CD4-positive, alpha-beta T cell treated with Interleukin-4 for 4 hours (primary cell): Measurements from ENCODE around the gene RPS19.

ENCODE experiments used
- DNase-seq: peaks from one replicate; pipeline ENCODE4 v3.0.0-alpha.2; 2020

Gene RPS19

DNA sequence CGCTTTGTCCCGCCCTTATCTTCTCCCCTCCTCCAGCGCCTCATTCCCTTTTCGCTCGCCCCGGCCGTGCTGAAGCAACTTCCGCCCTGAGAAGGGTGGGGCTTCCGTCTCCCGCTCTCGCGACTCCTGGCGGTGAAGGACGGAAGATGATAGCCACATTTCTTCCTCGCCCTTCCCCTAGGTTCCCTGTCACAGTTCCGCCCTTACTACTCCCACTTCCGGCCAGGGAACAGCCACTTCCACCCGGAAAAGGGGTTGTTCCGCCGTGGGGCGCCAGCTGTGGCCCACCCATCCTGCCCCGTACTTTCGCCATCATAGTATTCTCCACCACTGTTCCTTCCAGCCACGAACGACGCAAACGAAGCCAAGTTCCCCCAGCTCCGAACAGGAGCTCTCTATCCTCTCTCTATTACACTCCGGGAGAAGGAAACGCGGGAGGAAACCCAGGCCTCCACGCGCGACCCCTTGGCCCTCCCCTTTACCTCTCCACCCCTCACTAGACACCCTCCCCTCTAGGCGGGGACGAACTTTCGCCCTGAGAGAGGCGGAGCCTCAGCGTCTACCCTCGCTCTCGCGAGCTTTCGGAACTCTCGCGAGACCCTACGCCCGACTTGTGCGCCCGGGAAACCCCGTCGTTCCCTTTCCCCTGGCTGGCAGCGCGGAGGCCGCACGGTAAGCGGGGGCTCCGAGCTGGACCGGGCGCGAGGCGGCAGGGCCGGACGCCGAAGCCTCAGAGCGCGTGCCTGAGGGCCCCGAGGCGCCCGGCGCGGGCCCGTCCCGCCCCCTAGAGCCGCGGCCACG, at the start of gene RPS19:
Gene RPS19 (plus strand): TSS at position 638 of the 801 bp plus-strand sequence. CDS start 520 bp downstream, outside the sequence.
- DNase-seq: peak; percentile 98

DNA sequence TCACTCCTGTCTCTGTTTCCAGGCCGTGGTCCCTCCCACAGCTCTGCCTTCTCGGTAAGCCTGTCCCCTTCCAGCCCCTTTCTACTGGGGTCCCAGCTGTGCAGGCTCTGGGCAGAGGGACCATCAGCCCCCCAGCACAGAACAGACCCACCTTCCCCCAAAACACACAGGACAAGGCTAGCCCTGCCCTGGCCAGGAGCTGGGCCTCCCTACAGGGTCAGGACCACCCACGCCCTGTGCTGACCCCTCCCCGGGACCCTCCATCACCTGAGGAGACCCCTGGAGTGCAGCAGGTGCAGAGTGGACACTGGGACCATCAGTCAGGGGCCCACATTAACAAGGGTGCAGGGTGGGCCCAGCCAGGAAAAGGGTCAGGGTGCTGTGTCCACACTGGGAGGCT, 49.8 kb upstream of the RPS19 start:
- no peak for DNase-seq

GRCh38 chr19:41811036-41811435, 49.0 kb upstream of the RPS19 start:
- DNase-seq: peak; percentile 18

DNA sequence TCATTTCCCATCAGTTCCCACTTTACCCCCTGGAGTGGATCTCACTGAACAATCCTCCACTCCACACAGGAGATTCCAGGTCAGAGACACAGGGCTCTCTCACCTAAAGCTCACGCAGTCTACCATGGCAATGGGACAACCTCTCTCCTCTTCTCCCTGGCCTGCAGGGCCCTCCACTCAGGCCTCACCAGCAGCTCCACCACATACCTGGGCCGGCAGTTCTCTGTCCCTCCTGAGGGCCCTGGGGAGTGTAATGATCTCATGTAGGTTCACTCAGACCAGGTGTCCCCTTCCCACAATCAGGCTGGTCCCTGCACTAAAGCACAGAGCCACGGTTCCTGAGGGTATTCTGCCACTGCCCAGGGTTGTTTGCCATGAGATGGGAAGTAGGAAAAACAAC, 48.1 kb upstream of the RPS19 start:
- no peak for DNase-seq

DNA sequence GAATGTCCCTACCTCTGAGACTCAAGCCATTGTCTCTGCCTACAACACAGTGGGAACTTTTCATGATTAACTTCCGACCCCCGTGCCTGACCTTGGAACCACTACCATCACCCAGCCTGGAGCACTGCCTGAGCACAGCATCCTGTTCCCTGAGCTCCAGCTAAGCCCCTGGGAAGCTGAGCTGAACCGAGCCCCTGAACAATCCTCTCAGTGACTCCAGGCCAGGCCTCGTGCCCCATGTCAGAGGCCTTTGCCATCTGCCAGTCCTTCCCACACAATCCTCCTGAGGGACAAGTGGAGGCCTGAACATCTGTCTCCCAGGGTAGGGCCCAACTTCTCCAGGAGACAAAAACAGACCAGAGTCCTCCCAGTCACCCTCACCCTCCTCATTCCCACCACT, 46.1 kb upstream of the RPS19 start:
- no peak for DNase-seq

DNA sequence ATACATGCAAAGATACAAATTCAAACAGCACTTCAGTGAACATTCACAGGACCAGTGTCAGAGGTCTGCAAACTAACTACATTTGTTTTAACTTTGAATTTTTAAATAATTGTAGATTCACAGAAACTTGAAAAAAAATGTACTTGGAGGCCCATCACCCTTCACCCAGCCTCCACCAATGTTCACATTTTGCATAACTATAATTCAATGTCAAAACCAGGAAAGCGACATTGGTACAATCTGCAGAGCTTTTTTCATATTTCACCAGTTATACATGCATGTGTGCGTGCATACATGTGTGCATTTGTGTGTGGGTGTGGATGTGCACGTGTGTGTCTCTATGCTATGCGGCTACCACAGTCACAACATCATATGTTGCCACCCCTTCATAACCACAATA, 44.8 kb upstream of the RPS19 start:
- no peak for DNase-seq

DNA sequence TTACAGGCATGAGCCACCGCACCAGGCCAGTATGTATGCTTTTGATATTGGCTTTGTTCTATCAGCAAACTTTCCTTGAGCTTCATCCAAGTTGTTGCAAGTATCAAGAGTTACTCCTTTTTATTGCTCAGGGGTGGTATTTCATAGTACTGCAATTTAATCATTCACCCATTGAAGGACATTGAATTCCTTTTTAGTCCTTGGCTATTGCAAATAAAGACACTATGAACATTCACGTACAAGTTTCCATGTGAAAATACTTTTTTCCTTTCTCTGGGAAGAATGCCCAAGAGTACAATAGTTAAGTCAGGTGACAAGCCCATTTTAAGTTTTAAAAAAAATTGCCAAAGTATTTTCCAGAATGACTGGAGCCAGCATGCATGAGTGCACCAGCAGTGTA, 43.3 kb upstream of the RPS19 start:
- no peak for DNase-seq

DNA sequence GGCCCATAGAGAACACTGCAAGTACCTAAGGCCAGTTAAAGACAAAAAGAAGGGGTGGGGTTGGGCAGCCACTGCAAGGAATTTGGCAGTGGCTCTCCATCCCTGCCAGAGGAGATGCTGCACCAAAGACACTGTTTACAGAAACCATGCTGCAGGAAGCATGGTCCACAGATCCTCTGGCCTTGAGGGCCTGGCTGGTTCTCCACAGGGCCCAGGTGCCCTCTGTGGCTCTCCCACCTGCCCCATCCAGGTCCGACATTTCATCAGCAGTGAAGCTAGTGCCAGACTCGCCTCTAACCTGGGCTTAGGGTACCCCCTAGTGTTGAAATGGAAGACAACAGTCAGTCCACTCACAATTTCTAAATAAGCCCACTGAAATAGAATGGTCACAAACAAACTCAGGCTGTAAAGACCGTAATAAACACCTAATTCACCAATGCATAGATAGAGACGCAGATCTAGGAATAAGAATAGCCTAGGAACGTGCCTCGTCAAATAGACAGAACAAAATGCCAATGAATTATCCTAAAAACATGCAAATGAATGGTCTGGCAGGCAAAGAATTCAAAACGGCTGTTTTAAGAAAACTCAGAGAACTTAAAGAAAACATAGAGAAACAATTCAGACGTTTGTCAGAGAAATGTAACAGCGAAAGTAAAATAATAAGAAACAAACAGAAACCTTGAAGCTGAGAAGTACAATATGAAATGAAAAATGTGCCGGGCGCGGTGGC, 38.9 kb upstream of the RPS19 start:
- peak; percentile 48 for DNase-seq

DNA sequence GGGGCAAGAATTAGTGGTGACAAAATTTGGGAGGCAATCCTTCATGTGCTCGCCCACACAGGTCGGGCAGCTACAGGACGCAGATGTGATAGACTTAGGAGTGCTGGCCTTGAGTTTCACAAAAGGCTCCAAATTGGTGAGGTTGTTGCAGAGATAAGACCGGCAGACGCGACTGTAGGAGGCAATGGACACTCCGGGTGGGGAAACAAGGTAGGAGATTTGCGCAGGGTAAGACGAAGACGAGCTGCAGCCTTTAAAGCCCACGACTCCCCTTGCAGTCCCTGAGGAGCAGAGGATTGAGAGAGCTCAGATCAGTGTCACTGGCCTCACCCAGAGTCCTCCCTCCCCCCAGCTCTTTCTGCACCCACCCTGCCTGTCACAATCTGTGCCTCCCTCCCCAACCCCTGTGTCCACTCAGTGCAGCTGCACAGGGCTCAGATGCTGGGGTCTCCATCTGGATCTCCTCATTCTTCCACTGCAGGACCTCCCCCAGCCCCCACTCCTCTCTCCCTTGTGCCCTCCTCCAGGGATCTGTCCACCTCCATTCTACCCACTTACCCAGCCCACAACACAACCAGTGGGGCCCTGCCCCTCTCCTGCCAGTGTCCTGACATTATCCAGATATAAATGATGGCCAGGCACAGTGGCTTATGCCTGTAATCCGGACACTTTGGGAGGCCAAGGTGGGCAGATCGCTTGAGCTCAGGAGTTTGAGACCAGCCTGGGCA, 21.9 kb upstream of the RPS19 start:
- no peak for DNase-seq

- no peak for DNase-seq
Observed at GRCh38 chr19:41839211-41839610, 20.8 kb upstream of the RPS19 start.

DNA sequence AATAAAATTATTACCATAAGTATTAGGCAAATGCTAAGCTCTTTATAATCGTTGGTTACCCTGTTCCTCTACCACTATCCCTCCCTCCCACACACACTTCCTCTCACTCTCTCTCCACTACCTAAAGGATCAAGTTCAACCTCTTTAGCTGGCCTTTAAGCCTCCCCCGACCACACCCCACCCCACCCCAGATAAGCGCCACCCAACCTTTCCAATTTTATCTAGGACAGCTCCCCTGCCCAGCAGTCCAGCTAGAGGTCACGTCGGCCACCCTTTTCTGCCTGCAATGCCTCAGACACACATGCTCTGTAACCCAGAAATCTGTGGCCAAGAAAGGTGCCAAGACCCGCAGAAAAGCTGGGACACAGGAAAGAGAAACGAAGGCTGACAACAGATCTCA, 16.7 kb upstream of the RPS19 start:
- DNase-seq: no peak

DNA sequence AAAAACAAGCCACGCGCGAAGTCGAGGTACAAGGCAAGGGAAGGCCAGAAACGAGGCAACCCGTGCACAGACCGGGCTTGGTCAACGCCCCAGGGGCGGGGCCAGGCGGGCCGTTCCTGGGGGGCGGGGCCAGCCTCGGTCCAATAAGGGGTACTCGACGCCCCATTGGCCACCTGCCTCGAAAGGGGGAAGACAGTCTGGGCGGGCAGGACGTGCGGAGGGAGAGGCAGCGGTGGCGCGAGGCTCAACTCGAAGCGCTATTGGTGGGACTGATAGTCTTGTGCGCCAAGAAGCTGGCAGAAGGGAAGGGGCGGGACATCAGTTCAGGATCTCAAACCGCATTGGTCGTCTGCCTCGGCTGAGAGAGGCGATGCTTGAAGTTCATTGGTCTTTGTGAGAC, 15.5 kb upstream of the RPS19 start, which contains the start of gene LYPD4:
Gene LYPD4 (minus strand): TSS at position 83 of the 400 bp plus-strand sequence. CDS start 5,398 bp downstream, outside the sequence.
- no peak for DNase-seq

DNA sequence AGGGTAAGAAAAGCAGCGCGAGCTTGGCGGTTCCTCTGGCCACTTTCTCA, 15.2 kb upstream of the RPS19 start, which contains the start of gene DMRTC2:
Gene DMRTC2 (plus strand): TSS at position 42 of the 50 bp plus-strand sequence. CDS start 2,387 bp downstream, outside the sequence.
- no peak for DNase-seq

GRCh38 chr19:41845051-41845590, 14.9 kb upstream of the RPS19 start:
- DNase-seq: no peak

DNA sequence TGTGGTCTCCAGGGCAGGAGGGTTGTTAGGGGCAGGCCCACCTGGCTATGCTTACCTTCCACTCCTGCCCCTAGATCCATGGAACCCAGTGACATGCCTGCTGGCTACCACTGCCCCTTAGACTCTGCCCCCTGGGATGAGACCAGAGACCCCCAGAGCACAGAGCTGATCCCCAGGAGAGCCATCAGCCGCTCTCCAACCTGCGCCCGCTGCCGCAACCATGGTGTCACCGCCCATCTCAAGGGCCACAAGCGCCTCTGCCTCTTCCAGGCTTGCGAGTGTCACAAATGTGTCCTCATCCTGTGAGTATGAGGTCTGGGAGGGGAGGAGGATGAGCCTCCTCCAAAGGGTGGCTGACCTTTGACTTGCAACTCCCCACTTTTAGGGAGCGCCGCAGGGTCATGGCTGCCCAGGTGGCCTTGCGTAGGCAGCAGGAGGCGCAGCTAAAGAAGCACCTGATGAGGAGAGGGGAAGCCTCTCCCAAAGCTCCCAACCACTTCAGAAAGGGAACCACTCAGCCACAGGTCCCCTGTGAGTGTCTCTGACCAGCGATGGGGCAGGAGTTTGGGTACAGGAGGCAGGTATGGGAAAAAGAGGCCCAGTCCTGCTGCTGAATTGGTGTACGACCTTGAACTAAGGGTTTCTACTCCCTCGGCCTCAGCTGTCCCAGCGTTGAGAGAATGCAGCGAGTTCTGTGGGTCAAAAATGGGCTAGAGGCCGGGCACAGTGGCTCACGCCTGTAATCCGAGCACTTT, 12.5 kb upstream of the RPS19 start:
- no peak for DNase-seq

DNA sequence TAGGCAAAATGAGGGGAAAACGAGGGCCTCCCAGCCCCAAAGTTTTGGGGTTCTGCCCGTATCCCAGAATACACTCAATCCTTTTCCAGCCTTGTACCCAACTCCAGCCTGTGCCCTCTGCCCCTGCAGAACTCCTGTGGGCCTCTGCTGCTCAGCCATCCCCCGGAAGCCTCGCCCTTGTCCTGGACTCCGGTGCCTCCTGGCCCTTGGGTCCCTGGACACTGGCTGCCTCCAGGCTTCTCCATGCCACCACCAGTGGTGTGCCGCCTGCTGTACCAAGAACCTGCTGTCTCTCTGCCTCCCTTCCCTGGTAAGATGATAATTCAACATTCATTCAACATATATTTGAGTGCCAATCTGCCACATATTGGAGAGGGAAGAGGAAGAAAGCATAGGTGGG, 11.4 kb upstream of the RPS19 start:
- no peak for DNase-seq

DNA sequence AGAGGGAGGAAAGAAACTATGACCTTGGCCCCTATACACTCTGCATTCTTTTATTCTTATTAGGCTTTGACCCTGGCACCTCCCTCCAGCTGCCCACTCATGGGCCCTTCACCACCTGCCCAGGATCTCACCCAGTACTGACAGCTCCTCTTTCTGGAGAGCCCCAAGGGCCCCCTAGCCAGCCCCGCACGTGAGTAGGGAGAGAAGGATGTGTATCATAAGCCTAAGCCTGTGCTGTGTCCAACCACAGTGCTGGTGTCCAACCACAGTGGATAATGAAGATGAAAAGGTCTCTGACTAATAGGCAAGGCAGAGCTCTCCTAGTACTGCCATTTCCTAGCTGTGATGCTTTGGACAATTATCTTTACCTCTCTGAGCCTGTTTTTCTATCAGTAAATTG, 11.0 kb upstream of the RPS19 start:
- DNase-seq: no peak

GRCh38 chr19:41850381-41850780, 9.7 kb upstream of the RPS19 start:
- no peak for DNase-seq

DNA sequence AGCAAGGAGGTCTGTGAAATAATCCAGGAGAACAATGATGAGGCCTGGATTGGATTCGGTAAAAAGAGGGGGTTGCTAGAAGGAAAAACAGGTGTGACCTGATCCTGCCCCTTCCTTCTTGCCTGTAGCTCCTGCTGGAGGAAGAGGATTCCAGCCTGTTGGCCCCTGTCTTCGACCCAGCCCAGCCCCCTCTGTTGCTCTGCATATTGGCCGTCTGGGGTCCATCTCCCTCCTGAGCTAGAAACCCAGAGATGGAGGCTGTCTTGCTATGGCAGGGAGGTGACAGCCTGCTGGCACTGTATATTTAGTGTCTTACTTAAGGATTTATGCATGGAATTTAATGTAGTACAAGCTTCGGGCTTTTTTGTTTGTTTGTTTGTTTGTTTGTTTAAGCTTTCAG, 8.6 kb upstream of the RPS19 start:
- no peak for DNase-seq

DNA sequence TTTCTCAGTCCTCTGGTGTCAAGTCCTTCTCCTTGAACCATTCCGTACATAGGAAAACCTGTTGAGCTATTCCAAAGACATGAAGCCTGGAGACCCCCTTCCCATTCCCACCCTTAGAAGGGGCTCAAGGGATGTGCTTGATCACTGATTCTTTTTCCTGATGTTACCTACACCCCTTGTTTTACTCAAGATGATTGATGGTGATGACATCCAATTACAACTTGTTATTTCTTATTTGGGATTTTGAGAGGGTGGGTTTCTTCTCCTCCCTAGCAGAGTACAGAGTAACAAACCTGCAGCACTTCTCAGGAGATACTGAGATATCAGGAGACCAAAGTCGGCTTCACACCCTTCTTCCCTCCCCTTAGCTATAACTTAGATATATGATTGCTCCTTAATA, 6.7 kb upstream of the RPS19 start:
- no peak for DNase-seq

DNA sequence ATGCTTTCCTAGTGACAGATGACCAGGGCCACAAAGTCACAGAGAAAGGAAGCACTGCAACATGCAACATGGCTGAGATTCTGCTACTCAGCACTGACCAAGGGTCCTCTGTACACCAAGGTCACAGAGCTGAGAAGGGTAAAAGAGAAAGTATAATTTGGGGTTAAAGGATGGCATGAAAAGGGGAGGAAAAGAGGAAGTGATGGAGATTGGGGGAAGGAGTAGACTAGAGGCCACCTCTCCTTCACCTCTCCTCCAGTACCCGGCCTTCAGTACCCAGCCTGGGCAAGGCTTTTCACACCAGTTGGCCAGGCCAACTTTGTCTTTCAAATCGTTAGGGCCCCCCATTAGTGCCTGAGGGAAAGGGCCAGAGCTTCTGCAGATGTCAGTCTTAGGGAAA, 6.3 kb upstream of the RPS19 start:
- DNase-seq: no peak

DNA sequence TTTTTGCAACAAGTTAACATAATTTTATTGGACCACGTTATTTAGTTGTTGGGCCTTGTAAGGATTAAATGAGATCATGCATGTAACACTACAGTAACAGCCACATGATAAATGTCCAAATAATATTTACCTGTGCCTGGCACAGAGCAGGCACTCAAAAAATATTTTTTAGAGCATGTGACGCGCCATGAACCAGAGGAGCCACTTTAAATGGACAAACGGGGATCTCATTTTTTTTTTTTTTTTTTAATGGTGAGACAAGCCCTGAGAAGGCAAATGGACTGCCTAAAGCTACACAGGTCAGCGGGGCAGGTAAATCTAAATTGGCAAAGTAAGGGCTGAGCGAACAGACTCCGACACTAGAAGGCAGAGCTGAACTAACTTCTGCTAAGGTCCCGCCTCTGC, 840 bp upstream of the RPS19 start:
- no peak for DNase-seq

- DNase-seq: no peak
Observed at GRCh38 chr19:41860419-41861115, 512 bp downstream of the RPS19 start.
